ENCODE measurements around the gene MAGEF1.

DNA sequence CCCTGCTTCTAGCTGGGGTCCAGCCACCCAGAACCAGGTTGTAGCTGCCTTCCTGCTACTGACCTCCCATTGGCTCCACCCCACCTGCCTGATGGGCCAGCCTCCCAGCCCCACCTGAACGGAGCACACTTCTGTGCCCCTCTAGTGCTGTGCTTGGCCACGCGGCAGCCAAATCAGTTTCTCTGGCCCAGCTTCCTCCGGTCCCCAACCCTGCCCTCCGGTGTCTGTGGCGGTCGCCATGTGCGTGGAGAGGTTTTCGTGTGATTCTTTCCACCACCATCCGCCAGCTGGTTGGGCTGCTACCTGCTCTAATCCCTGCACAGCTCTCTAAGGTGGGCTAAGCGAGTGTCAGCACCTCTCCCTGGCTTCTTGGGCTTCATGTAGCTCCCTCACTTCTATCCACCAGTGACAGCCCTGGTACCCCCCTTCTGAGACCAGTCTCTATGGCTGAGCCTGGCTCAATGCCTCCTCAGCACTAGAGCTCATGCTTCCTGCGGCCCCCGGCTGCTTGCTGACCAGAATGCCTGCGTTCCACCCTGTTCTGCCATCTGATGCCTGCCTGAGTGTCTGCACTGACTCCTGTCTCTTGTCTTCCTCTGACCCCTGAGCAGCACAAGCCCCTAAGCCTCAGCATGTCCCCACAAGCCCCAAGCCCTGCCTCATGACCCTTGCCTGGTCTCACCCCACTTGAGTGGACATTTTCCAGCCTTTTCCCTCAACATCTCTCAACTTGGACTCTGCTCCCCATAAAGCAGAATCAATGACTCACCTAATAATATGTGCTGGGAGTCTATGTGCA, 23.2 kb upstream of the MAGEF1 start:
- TF ChIP-seq EZH2 (IDR thresholded peaks at IDR 0.05; ENCODE audit: borderline replicate concordance, low read depth, low read length, severe bottlenecking), result no peak
- TF ChIP-seq, protein P1, sequence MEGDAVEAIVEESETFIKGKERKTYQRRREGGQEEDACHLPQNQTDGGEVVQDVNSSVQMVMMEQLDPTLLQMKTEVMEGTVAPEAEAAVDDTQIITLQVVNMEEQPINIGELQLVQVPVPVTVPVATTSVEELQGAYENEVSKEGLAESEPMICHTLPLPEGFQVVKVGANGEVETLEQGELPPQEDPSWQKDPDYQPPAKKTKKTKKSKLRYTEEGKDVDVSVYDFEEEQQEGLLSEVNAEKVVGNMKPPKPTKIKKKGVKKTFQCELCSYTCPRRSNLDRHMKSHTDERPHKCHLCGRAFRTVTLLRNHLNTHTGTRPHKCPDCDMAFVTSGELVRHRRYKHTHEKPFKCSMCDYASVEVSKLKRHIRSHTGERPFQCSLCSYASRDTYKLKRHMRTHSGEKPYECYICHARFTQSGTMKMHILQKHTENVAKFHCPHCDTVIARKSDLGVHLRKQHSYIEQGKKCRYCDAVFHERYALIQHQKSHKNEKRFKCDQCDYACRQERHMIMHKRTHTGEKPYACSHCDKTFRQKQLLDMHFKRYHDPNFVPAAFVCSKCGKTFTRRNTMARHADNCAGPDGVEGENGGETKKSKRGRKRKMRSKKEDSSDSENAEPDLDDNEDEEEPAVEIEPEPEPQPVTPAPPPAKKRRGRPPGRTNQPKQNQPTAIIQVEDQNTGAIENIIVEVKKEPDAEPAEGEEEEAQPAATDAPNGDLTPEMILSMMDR (IDR thresholded peaks at IDR 0.05; ENCODE audit: extremely low read depth in 1 of 2, insufficient read depth in 1 of 2, low read depth in 1 of 2, low read length in 2 of 2), result no peak
- no peak for TF ChIP-seq POLR2A (IDR thresholded peaks at IDR 0.05; ENCODE audit: low read depth, low read length)
- no peak for TF ChIP-seq FOS (IDR thresholded peaks at IDR 0.05; ENCODE audit: borderline replicate concordance, insufficient read depth, low read length)
- TF ChIP-seq GATA2 (IDR thresholded peaks at IDR 0.05; ENCODE audit: insufficient read depth, insufficient read length, low read depth, low read length), result no peak
- TF ChIP-seq, protein P2, sequence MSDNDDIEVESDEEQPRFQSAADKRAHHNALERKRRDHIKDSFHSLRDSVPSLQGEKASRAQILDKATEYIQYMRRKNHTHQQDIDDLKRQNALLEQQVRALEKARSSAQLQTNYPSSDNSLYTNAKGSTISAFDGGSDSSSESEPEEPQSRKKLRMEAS (IDR thresholded peaks at IDR 0.05; ENCODE audit: insufficient read depth, insufficient read length), result no peak
- TF ChIP-seq POLR2AphosphoS5 (IDR thresholded peaks at IDR 0.05; ENCODE audit: insufficient read depth, low read depth, low read length), result no peak
- no peak for TF ChIP-seq MYC (IDR thresholded peaks at IDR 0.05; ENCODE audit: low read depth, low read length)
- TF ChIP-seq JUN (IDR thresholded peaks at IDR 0.05; ENCODE audit: borderline replicate concordance, insufficient read depth, insufficient read length, low read depth), result no peak

Measured in endothelial cell of umbilical vein (primary cell).